ENCODE results near the gene VAC14. TPM values are rescaled to one million over a fixed set of nuclear protein-coding genes. Genes with fewer than 3 reads are reported as not detected.

Gene VAC14
- polyA plus RNA-seq, 1 donor from 2014 or later, result 8.6 TPM

DNA sequence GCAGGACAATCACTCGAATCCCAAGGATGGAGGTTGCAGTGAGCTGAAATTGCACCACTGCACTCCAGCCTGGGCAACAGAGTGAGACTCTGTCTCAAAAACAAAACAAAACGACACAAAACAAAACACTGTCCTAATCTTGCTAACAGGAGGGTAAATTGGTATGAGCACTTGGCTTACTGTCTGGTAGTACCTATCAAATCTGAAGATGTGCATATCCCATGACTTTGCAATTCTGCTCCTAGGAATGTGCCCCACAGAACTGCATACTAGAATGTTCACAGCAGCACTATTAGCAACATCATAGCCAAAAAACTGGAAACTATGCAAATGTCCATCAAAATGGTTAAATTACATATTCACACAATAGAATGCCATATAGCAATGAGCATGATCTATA, 130.8 kb downstream of the VAC14 start:
- H3K4me3 ChIP-seq (ENCODE audit: low read length), result no peak overlapping the region
- no peaks in the 10 kb centered on the region for H3K9me2 ChIP-seq (ENCODE audit: insufficient read depth, low read length)
- H3K79me2 ChIP-seq (replicated peaks; ENCODE audit: insufficient read depth, low read length), result no peaks in the 10 kb centered on the region
- H4K20me1 ChIP-seq (ENCODE audit: insufficient read depth), result no peaks in the 10 kb centered on the region
- no peak overlapping the region for H3K27ac ChIP-seq (ENCODE audit: low read length)
- TF ChIP-seq EP300 (conservative IDR thresholded peaks at IDR 0.05; ENCODE audit: poor library complexity, severe bottlenecking) (no peak), TAF1 (IDR thresholded peaks at IDR 0.05; ENCODE audit: low read depth) (no peak), POLR2AphosphoS5 (IDR thresholded peaks at IDR 0.05) (no peak), EZH2 (IDR thresholded peaks at IDR 0.05; ENCODE audit: borderline replicate concordance, insufficient read depth, low read length, poor library complexity, severe bottlenecking) (no peak), MXI1 (conservative IDR thresholded peaks at IDR 0.05; ENCODE audit: poor library complexity, severe bottlenecking) (no peak), RAD21 (conservative IDR thresholded peaks at IDR 0.05) (no peak), SMC3 (conservative IDR thresholded peaks at IDR 0.05; ENCODE audit: poor library complexity) (no peak)
- TF ChIP-seq, protein P1, sequence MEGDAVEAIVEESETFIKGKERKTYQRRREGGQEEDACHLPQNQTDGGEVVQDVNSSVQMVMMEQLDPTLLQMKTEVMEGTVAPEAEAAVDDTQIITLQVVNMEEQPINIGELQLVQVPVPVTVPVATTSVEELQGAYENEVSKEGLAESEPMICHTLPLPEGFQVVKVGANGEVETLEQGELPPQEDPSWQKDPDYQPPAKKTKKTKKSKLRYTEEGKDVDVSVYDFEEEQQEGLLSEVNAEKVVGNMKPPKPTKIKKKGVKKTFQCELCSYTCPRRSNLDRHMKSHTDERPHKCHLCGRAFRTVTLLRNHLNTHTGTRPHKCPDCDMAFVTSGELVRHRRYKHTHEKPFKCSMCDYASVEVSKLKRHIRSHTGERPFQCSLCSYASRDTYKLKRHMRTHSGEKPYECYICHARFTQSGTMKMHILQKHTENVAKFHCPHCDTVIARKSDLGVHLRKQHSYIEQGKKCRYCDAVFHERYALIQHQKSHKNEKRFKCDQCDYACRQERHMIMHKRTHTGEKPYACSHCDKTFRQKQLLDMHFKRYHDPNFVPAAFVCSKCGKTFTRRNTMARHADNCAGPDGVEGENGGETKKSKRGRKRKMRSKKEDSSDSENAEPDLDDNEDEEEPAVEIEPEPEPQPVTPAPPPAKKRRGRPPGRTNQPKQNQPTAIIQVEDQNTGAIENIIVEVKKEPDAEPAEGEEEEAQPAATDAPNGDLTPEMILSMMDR (IDR thresholded peaks at IDR 0.05; ENCODE audit: poor library complexity, severe bottlenecking), result no peak
- TF ChIP-seq, protein P2, sequence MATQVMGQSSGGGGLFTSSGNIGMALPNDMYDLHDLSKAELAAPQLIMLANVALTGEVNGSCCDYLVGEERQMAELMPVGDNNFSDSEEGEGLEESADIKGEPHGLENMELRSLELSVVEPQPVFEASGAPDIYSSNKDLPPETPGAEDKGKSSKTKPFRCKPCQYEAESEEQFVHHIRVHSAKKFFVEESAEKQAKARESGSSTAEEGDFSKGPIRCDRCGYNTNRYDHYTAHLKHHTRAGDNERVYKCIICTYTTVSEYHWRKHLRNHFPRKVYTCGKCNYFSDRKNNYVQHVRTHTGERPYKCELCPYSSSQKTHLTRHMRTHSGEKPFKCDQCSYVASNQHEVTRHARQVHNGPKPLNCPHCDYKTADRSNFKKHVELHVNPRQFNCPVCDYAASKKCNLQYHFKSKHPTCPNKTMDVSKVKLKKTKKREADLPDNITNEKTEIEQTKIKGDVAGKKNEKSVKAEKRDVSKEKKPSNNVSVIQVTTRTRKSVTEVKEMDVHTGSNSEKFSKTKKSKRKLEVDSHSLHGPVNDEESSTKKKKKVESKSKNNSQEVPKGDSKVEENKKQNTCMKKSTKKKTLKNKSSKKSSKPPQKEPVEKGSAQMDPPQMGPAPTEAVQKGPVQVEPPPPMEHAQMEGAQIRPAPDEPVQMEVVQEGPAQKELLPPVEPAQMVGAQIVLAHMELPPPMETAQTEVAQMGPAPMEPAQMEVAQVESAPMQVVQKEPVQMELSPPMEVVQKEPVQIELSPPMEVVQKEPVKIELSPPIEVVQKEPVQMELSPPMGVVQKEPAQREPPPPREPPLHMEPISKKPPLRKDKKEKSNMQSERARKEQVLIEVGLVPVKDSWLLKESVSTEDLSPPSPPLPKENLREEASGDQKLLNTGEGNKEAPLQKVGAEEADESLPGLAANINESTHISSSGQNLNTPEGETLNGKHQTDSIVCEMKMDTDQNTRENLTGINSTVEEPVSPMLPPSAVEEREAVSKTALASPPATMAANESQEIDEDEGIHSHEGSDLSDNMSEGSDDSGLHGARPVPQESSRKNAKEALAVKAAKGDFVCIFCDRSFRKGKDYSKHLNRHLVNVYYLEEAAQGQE (IDR thresholded peaks at IDR 0.05; ENCODE audit: borderline replicate concordance), result no peak
- peaks cover 3% of the 10 kb centered on the region for H3K9me3 ChIP-seq (ENCODE audit: low read length)
- H3K9ac ChIP-seq (ENCODE audit: low read length), result no peak overlapping the region
- H3K27me3 ChIP-seq (ENCODE audit: insufficient read depth, low read depth, low read length), result no peaks in the 10 kb centered on the region
- no peak overlapping the region for H3K4me2 ChIP-seq (ENCODE audit: low read length)
- H2AFZ ChIP-seq (ENCODE audit: low read depth, low read length), result no peak overlapping the region
- H3F3A ChIP-seq (ENCODE audit: insufficient read depth, low read length, poor library complexity, severe bottlenecking), result no peaks in the 10 kb centered on the region
- H3K36me3 ChIP-seq (ENCODE audit: insufficient read depth, low read length), result peaks cover 8% of the 10 kb centered on the region

DNA sequence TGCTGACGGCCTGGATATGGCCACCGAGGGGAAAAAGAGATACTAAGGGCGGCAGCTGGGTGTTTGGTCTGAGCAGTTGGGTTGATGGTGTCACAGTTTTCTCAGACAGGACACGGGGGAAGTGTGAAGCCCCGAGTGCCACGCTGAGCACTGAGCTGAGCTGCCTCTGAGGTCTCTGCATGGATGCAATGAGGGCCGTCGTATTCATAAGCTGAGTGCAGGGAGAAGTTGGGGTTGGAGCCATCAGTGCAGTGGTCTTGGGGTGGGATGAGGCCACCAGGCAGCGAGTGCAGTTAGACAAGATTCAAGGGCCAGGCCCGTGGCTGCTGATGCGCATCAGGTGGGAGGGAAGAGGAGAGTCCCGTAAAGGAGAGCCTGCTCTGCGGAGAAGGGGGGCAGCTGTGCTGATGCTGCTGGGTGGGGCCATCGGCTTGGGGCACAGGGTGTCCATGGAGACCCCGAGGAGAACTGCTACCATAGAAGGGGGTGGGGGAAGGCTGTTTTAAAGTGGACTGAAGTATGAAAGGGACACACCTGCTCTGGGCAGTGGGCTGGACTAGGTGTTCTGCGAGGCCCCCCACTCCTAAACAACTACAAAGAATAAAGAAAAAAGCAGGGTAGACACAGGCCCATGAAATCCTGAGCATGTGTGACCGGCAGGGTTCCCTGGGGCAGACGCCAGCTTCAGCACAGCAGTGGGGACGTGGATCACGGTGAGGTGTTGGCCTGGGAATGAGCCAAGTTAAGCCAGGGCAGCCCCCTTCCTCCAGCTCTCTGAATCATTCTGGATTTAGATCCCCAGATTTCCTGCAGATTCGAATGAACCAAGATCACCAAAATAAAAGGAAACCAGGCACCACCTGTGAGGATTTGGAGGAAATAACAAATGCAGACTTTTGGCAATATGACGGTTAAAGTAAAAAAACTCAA, 134.9 kb downstream of the VAC14 start:
- Histone ChIP-seq H3K9ac (ENCODE audit: low read length) (no peak overlapping the region), H3K36me3 (ENCODE audit: insufficient read depth, low read length) (peaks cover 8% of the 10 kb centered on the region), H3K9me2 (ENCODE audit: insufficient read depth, low read length) (no peaks in the 10 kb centered on the region), H3K4me3 (ENCODE audit: low read length) (no peak overlapping the region), H3K79me2 (replicated peaks; ENCODE audit: insufficient read depth, low read length) (no peaks in the 10 kb centered on the region), H3F3A (ENCODE audit: insufficient read depth, low read length, poor library complexity, severe bottlenecking) (no peaks in the 10 kb centered on the region), H3K27me3 (ENCODE audit: insufficient read depth, low read depth, low read length) (no peaks in the 10 kb centered on the region), H3K27ac (ENCODE audit: low read length) (no peak overlapping the region), H4K20me1 (ENCODE audit: insufficient read depth) (no peaks in the 10 kb centered on the region), H2AFZ (ENCODE audit: low read depth, low read length) (no peak overlapping the region), H3K4me2 (ENCODE audit: low read length) (no peak overlapping the region), H3K9me3 (ENCODE audit: low read length) (peaks cover 3% of the 10 kb centered on the region)
- TF ChIP-seq RAD21 (conservative IDR thresholded peaks at IDR 0.05) (no peak), MXI1 (conservative IDR thresholded peaks at IDR 0.05; ENCODE audit: poor library complexity, severe bottlenecking) (no peak), EP300 (conservative IDR thresholded peaks at IDR 0.05; ENCODE audit: poor library complexity, severe bottlenecking) (no peak)
